HG02623 (cell line): ENCODE data around the gene ENAM.

ENCODE experiments used
- ATAC-seq: cut with Tn5 transposase; IDR thresholded peaks from one replicate; pipeline ENCODE4 v1.9.1; 2021; ENCODE audit warnings: moderate library complexity; ENCODE audit not compliant: unreplicated experiment

ENAM gene, protein sequence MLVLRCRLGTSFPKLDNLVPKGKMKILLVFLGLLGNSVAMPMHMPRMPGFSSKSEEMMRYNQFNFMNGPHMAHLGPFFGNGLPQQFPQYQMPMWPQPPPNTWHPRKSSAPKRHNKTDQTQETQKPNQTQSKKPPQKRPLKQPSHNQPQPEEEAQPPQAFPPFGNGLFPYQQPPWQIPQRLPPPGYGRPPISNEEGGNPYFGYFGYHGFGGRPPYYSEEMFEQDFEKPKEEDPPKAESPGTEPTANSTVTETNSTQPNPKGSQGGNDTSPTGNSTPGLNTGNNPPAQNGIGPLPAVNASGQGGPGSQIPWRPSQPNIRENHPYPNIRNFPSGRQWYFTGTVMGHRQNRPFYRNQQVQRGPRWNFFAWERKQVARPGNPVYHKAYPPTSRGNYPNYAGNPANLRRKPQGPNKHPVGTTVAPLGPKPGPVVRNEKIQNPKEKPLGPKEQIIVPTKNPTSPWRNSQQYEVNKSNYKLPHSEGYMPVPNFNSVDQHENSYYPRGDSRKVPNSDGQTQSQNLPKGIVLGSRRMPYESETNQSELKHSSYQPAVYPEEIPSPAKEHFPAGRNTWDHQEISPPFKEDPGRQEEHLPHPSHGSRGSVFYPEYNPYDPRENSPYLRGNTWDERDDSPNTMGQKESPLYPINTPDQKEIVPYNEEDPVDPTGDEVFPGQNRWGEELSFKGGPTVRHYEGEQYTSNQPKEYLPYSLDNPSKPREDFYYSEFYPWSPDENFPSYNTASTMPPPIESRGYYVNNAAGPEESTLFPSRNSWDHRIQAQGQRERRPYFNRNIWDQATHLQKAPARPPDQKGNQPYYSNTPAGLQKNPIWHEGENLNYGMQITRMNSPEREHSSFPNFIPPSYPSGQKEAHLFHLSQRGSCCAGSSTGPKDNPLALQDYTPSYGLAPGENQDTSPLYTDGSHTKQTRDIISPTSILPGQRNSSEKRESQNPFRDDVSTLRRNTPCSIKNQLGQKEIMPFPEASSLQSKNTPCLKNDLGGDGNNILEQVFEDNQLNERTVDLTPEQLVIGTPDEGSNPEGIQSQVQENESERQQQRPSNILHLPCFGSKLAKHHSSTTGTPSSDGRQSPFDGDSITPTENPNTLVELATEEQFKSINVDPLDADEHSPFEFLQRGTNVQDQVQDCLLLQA

DNA sequence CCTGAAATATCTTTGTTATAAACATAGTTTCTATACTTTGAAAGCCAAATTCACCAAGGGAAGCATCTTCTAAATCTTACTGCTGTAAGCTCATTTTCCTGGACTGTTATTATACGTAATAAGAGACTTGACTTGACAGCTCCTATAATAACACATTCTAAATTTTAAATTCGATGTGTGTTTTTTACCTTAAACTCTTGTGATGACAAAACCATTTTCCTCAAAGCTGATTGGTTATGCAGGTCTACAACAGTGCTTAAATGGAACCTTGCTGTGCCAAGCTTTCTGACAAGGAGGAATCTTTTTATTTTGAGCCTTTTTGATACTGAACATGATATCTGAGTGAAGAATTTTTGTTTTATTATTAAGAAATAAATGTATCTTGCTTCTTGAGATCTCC is at the start of gene ENAM:
Gene ENAM, plus strand, starts transcription at position 301 of the 400 bp plus-strand sequence. CDS start 757 bp downstream, outside the sequence.
- ATAC-seq, result no peak

DNA sequence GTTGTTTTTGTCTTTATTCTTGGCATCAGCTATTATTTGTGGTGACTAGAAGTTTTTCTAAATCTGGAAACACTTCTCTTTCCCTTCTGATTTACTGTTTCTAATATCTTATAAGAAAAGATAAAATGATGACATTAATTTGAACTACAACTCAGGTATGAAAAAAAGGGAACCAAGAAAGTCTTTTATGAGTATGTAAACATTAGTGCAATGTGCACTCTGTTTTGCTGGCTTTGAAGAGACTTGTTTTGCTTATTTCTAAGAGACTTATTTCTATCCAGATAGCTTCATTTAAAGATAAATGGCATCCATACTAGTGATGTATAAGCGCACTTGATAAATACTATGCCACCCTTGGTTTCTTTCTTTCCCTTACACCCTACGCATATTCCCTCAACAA is 46.6 kb upstream of the ENAM start:
- no peak for ATAC-seq

DNA sequence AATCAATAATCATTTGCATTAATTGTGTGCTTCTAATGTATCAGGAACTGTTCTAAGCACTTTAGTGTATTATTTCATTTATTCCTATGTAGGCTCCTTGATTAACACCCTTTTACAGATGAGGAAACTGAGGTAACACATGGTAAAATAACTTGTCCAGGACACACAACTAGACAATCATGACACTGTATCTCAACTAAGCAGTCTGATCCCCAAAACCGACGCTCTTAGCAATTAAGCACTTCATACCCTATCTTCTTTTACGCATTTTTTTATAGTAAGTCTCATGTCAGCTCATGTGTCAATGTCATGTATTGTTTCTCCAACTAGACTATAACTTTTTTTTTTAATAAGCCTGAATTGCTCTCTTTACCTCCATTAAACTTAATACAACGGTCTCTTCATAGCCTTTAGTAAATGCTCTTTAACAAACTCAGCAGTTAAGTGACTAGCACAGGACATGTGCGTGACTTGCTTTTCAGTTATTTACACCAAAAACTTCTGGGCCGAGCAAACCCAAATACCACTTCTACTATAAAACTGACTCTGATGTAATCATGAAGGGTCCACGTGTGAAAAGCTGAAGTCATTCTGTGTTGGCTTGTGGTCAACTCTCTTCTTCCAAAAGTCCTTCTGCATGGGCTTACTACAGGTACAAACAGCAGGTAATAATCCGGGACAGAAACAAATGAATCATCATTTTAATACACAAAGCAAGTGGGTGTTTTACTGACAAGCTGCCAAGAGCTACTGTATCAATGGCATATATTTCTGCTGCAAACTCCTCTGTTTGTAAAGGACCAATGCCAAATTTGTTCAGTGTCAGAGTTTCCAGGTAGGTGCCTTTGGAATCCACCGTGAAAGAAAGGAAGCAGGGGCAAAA is 44.4 kb upstream of the ENAM start:
- ATAC-seq, result no peak

DNA sequence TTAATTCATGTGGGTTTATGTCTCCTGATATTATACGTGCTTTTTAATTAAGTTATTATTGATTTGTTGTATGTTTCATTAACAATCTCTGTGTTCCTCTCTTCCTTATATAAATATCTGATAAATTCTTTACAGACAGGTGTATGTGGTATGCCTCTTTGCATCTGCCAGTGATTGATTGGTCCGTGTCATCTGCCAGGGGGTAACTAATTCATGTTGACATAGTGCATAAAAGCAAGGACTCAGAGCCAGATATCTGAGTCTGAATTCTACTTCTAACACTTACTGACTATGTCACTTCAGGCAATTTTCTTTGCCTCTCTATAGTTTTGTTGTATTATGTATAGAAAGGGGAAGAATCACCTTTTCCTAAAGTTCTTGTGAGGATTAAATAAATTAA is 41.7 kb upstream of the ENAM start:
- no peak for ATAC-seq

DNA sequence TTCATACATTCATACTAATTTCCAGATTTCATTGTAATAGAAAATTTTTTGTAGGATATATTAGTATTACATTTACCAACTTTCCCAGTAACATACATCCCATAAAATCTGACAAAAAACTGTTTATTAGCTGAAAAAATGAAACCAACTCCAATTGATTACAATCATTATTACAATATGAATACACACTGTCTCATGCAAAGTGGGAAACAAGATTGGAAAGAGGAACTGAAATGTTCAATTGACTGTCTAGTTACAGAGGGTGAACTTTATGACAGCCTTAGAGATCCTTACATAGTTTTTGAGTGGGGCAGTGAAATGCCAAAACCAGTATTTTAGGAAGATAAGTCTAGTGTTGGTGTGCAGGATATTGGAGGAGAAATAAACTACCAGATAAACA is 38.8 kb upstream of the ENAM start:
- peak; percentile 99 for ATAC-seq

DNA sequence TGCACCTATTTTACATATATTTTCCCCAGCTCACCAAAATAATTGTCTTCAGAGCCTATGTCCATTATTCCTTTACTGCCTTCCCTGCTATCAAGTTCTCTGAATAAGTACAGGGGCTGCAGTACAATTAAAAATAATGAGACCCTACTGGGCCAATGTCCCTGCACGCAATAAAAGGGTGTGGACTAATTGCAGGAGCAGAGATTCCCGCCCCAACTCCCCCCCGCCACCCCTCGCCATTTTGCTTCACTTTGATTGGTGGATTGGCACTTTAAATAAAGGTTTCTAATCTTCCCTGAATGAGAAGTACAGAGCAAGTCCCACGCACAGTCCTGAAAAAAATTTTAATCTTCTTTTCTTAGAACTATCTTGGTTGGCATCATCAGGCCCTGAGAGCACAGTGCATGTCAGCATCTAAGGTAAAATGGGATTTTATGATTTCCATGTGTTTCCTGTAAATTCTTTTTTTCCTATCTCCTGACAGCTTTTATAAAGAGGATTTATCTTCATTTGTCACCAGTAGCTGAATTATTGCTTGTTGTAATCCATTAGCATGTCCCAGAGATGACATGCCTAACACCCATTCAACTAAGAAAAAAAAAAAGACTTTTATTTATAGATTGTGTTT is 36.5 kb upstream of the ENAM start, which contains the start of gene AMBN:
Gene AMBN, plus strand, starts transcription at position 302 of the 628 bp plus-strand sequence. Its CDS starts 103 bp downstream, at position 405.
- no peak for ATAC-seq

DNA sequence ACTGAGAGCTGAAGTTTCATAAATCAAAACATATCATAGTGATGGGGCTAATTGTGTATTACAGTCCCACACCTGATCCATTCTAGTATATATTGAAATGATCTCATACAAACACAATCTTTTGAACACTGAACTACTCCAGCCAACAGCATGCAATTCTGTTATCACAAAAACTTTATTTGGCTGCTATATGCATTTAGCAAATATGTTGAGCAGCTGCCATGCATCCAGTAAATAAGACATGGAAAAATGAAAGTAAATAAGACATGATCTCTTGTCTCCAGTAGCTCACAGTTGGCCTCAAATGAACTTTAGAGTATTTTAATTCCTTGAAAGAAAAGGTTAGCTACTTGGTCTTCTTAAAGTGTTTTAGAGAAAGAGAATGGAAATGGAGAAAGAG is 34.3 kb upstream of the ENAM start:
- no peak for ATAC-seq

DNA sequence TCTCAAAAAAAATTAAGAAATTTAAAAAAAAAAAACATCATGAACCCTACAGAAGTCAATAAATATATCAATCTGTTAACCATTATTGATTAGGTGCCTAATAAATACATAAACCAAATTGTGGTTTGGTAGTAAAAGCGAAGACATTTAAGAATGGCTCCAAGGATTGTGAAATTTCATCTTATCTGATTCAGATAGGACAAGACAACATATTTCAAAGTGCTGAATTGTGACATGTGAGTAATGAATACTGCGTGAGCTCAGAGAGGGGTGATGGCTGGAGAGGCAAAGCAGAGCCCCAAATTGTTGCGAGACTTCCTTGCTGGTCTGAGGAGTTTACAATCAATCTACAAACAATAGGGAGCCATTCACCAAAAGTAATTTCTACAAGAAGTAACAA is 28.2 kb upstream of the ENAM start:
- no peak for ATAC-seq

DNA sequence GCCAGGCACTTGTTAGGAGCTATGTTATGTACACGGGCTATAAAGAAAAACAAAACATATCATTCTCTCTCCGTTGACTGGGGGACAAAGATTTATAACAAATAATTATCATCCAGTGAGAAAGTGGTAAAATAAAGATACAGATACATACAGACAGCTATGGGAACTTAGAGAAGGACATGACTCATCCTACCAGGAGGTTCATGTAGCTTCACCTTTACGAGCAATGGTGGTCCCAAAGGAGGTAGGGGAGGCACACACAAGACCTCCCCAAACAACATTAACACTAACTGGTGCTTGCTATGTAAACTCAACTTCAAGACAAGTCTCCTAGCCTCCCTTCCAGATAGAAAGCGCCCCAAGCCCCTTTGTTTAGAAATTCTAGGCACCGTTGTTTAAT is 27.6 kb upstream of the ENAM start:
- no peak for ATAC-seq

DNA sequence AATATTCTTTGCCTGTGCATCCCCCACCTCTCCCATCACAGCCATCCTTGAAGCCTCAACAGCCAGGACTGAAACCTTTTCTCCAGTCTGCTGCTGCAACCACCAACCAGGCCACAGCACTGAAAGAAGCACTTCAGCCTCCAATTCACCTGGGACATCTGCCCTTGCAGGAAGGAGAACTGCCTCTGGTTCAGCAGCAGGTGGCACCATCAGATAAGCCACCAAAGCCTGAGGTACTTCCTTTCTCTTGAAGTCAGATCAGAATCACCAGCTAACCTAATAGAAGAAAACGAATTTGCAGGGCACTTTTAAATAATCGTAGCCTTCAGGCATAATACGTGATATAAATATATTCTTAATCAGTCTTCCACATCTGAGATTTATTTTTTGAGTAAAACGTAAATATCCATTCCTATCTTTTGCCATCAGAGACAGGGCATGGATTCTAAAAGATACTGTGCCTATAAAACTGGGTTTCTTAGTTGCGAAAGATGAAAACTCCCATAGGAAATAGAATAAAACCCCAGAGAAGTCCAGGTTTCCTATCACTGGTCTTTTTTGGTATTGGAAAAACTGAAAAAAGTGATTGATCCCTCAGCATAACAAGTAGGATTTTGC is 27.0 kb upstream of the ENAM start:
- peak; percentile 98 for ATAC-seq

DNA sequence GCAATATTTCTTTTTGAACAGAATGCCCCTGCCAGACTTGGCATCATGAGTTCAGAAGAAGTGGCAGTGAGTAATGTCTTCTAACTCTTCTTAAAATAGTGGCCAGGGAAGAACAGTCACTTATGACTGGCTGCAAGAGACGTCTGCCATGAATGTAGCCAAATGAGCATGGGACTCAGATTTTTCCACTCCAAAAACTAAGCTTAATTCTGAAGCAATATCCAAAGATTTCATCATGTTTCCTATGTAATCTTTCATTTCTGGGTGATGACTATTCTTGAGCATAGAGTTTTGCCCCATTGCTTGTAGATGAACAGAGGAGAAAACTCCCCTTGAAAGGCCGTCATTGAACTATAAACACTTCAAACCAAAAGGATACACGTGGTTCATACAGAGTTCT is 24.7 kb upstream of the ENAM start:
- ATAC-seq, result no peak

DNA sequence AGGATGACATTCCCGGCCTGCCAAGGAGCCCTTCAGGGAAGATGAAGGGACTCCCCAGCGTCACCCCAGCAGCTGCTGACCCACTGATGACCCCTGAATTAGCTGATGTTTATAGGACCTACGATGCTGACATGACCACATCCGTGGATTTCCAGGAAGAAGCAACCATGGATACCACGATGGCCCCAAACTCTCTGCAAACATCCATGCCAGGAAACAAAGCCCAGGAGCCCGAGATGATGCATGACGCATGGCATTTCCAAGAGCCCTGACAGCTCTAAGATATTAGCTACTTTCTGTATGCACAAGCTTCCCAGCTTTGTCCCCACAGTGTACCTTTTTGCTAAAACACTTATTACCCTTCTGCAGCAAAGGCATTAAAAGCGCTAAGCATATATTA is 22.1 kb upstream of the ENAM start:
- no peak for ATAC-seq

DNA sequence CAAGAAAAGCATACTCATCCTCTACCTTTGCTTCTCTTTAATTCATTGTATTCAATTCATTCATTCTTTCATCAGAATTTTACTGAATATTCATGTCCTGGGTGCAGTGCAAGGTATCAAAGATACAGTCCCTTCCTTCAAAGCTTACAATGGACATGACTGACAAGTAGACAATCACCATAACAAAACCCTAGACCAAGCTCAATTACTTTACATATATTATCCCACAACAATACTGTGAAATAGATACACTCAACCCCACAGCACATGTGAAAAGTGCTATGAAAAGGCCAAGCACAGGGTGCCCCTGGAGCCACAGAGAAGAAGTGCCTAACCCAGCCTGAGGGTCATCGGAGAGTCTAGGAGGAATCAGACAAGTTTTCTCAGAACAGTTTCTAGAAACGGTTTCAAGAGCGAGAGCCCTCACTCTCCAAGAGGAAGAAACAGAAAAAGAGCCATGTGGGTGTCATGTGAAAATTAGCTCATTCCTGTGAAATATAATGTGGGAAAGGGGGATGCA is 21.1 kb upstream of the ENAM start:
- no peak for ATAC-seq

DNA sequence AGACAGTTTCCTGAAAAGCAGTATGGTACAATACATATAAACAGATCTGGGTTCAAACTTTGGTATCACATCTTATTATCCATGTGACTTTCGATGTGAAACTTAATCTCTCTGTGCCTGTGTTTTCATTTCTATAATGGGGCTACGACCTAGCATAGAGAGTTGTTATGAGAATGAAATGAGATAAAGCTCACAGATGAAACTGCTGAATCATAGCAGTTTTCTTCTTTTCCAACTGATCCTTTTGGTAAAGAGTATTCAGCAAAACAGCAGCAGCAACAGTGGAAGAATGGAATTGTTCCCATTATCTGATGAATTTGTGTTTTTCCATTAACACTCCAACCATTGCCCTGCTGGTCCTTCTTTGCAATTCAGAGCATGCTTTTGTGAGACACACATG is 20.2 kb upstream of the ENAM start:
- ATAC-seq, result no peak

DNA sequence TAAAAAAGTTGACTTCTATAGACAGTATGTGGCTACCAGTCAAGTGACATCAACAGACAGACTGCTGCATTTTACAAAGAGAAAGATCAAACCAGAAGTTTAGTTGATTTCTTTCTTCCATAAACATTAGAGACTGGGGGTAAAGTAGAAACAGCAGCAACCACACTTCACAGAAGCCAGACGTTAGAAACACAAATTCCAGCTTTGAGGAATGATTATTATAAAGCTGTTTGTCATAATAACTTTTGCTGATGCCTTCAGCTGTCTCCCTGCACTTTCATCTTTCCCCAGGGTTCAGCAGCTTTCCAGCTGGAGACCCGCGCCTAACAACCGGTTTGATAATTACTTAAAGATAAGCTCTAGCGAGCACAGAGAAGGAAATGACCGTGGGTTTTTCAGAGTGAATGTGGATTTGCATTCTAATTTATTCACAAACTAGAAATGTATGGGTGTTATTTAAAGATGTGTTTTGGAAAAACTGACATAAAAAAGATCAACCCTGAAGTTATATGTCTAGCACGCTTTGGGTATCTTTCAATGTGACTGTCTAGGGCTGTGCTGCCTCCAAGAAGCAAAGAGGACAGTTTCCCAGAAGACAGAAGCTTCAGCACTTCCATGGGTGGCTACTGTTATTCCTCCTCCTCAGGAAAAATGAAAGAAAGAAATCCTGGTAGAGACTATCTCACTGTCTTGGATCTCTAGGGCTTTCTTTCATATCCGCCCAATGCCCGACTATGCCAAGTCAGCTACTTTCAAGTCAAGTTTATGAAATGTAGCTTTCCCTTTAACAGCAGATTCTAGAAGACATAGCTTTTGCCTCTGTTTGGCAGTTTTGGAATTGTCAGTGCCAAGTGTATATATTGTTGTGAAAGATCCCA is 15.0 kb upstream of the ENAM start:
- peak; percentile 77 for ATAC-seq

DNA sequence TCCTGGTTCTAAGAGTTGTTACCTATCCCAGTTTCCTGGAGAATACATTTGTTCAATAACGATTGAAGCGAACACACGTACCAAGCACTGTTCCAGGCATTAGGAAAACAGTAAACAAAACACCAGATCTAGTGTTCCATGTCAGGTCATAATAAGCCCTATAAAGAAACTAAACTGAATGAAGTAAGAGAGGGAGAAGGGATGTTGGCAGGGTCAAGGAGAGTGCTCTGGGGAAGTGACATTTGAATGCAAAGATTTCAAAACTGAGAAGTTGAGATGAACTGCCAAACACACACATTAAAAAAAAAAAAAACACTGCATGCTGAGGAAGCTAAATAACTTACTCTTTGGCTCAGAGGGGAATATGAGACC is 14.4 kb upstream of the ENAM start:
- ATAC-seq, result no peak

DNA sequence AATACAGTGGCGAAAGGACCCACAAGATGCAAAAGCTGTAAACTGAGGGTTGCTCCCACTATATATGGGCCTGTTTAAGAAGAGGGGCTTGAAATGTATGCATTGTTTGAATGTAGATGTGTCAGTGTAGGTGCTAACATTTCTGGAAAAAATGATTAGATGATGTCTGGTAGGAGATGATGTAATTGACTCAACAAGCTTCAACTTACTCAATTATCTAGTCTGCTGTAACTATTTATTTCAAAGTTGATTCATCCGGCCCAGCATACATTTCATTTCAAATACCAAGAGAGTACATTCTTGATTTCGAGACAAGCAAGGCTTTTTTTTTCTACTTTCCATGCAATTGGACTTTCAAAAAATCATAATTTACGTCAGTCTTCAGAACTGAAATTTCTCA is 9.3 kb upstream of the ENAM start:
- ATAC-seq, result no peak

DNA sequence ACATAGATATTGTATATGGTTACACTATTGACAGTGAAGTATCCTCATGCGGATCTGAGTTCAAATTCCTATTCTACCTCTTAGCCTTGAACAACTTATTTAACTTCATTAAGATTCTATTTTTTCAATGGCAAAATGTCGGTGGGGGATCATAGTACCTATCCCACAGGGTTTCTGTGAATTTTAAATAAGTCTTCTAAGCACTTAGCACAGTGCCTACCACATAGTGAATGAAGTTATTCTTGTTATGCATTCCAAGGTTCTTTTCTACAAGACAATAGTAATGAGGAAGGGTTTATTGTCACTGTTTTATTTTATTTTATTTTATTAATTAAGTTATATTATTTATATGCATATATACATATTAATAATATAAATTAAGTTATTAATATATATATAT is 8.8 kb upstream of the ENAM start:
- no peak for ATAC-seq
